ENCODE measurements around the gene SYTL2. TPM values are rescaled to one million over a fixed set of nuclear protein-coding genes. Genes with fewer than 3 reads are reported as not detected.

The SYTL2 gene
- total RNA-seq, 1 experiment from 2014 or later: 5.2 TPM

GRCh38 chr11:85848556-85848955 is 37.6 kb upstream of the SYTL2 start:
- Histone ChIP-seq H2AFZ (ENCODE audit: low read length) (no peak overlapping the region), H3K4ac (ENCODE audit: low read depth, low read length) (no peak overlapping the region), H3K27me3 (ENCODE audit: insufficient read depth, low read length) (no peaks in the 10 kb centered on the region), H4K8ac (replicated peaks; ENCODE audit: insufficient read length, low read depth, low read length) (no peak overlapping the region), H3K56ac (ENCODE audit: insufficient read length, low read depth, low read length) (no peak overlapping the region), H3T11ph (ENCODE audit: low read length) (no peak overlapping the region), H4K20me1 (ENCODE audit: control insufficient read depth, insufficient read depth, insufficient read length) (no peaks in the 10 kb centered on the region), H3K23me2 (ENCODE audit: insufficient read length, low read depth, low read length, poor library complexity, severe bottlenecking) (no peaks in the 10 kb centered on the region), H3K14ac (ENCODE audit: insufficient read depth, low read length) (no peak overlapping the region), H3K9me3 (ENCODE audit: control insufficient read depth, low read depth, low read length) (no peaks in the 10 kb centered on the region), H2BK12ac (ENCODE audit: insufficient read length, low read depth, low read length) (no peak overlapping the region), H3K79me1 (ENCODE audit: insufficient read depth, low read depth, low read length, poor library complexity, severe bottlenecking) (no peaks in the 10 kb centered on the region), H3K18ac (ENCODE audit: insufficient read length, low read depth, low read length) (no peak overlapping the region), H3K9ac (ENCODE audit: extremely low read depth, insufficient read length, low read length) (no peak overlapping the region), H4K5ac (ENCODE audit: insufficient read length, low read depth, low read length) (no peak overlapping the region), H3K27ac (ENCODE audit: insufficient read length, low read depth, low read length) (no peak overlapping the region), H2AK5ac (ENCODE audit: insufficient read length, low read length) (no peak overlapping the region), H4K91ac (ENCODE audit: insufficient read length, low read depth, low read length) (no peak overlapping the region), H2BK120ac (ENCODE audit: low read depth, low read length, poor library complexity, severe bottlenecking) (no peak overlapping the region), H3K4me1 (ENCODE audit: insufficient read depth, low read length) (no peaks in the 10 kb centered on the region), H3K4me2 (ENCODE audit: insufficient read depth, insufficient read length, low read length) (no peak overlapping the region), H2BK20ac (ENCODE audit: low read depth, low read length, poor library complexity, severe bottlenecking) (no peak overlapping the region), H3K23ac (ENCODE audit: insufficient read length, low read depth, low read length) (no peak overlapping the region), H2BK15ac (ENCODE audit: low read depth, low read length) (no peak overlapping the region), H2BK5ac (ENCODE audit: insufficient read length, low read length) (no peak overlapping the region), H3K79me2 (ENCODE audit: insufficient read depth, low read length) (no peaks in the 10 kb centered on the region)
- peaks cover 26 to 33% of the 10 kb centered on the region in 2 experiments for H3K9me3 Mint-ChIP-seq
- no peak for DNase-seq
- peaks cover 13 to 33% (median 28%) of the 10 kb centered on the region in 3 experiments for H3K36me3 Mint-ChIP-seq (ENCODE audit: insufficient read depth in 1 of 3, low read depth in 3 of 3)
- no peak for TF ChIP-seq CTCF (conservative IDR thresholded peaks at IDR 0.05)
- WGBS (ENCODE audit: extremely low coverage, insufficient read length, low lambda C conversion rate): no CpG with 5 or more reads among the region's 2 CpGs
- H3K27me3 Mint-ChIP-seq (ENCODE audit: low read depth): peaks cover 1% of the 10 kb centered on the region
- no peak overlapping the region for H3K4me3 Mint-ChIP-seq
- H3K4me1 Mint-ChIP-seq: no peaks in the 10 kb centered on the region
- no peak overlapping the region for H3K27ac Mint-ChIP-seq
